ENCODE data around the gene CTAG1B. TPM values are rescaled to one million over a fixed set of nuclear protein-coding genes. Genes with fewer than 3 reads are reported as not detected.
A peak's percentile ranks its signal among the peaks of the same experiment; 100 is the strongest.

The CTAG1B gene
- total RNA-seq, 1 donor, result not detected

- DNase-seq (ENCODE audit: low read depth), result no peak
- no peak for TF ChIP-seq CTCF (IDR thresholded peaks at IDR 0.05; ENCODE audit: insufficient read depth, low read depth, low read length)
- no peak overlapping the region for H3K4me3 ChIP-seq (ENCODE audit: low read depth, low read length)
Measured at GRCh38 chrX:154599531-154599930, 19.6 kb downstream of the CTAG1B start.

GRCh38 chrX:154598656-154599055, 20.4 kb downstream of the CTAG1B start:
- DNase-seq (ENCODE audit: low read depth), result no peak
- no peak for TF ChIP-seq CTCF (IDR thresholded peaks at IDR 0.05; ENCODE audit: insufficient read depth, low read depth, low read length)

GRCh38 chrX:154597221-154597620, 21.9 kb downstream of the CTAG1B start:
- DNase-seq (ENCODE audit: low read depth), result no peak
- TF ChIP-seq CTCF (IDR thresholded peaks at IDR 0.05; ENCODE audit: insufficient read depth, low read depth, low read length), result no peak
- no peak overlapping the region for H3K4me3 ChIP-seq (ENCODE audit: low read depth, low read length)

More at GRCh38 chrX:154598656-154599055, 20.4 kb downstream of the CTAG1B start:
- no peak overlapping the region for H3K4me3 ChIP-seq (ENCODE audit: low read depth, low read length)

DNA sequence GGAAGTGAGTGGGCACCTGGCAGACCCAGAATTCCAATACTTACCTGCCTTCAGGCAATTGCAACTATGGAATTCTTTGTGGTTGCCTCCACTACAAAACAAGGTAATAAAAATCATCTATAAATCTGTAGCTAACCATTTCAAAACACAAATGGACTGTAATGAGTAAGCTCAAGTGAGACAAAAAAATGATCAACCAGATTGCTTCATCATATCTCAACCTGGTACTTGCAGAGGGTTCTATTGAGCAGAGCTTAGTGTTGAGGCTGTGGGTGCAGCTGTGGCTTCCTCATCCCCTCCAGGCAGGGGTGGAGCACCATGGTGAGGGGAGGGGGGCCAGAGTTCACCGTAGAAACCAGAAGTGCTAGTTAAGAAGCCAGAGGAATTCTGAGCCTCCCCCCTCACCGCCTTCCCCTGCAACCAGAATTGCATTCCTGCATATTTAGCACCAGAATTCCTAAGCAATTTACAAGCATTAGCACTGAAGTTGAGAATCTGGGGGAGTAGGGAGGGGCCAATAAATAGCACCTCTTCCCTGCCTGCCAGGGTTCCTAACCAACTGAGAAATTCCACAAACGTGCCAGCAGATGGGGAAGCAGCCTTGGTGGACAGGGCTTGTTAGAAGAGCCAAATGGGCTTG, 22.7 kb downstream of the CTAG1B start:
- H3K4me3 ChIP-seq (ENCODE audit: low read depth, low read length), result no peak overlapping the region
- peak; percentile 81 for DNase-seq (ENCODE audit: low read depth)
- TF ChIP-seq CTCF (IDR thresholded peaks at IDR 0.05; ENCODE audit: insufficient read depth, low read depth, low read length), result no peak

DNA sequence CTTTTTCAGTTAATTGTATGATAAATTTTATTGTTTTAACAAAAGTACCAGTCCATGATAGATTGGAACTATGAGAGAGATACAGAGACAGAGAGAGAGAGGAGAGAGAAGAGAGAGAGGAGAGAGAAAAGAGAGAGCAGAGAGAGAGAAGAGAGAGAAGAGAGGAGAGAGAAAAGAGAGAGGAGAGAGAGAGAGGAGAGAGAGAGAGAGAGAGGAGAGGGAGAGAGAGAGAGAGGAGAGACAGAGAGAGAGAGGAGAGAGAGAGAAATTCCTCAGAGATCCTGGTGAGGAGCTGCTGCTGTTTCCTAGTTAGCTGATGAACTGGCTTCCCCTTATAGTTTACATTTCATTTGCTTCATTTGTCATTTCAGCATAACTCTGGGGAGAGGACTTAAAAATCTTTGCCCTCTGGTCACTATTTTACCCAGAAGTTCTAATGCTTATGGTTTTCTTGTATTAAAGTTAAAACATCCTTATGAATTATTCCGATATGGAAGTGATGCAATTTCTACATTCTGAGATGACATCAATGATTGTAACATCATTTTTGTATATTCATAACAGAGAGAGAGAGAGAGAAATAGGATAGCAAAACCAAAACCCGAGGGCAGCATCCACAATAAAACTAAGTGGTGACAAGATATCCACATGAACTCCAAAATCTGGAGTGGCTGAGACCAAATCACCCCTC, 23.4 kb downstream of the CTAG1B start:
- no peak overlapping the region for H3K4me3 ChIP-seq (ENCODE audit: low read depth, low read length)
- DNase-seq (ENCODE audit: low read depth), result peak; percentile 20
- TF ChIP-seq CTCF (IDR thresholded peaks at IDR 0.05; ENCODE audit: insufficient read depth, low read depth, low read length), result no peak

DNA sequence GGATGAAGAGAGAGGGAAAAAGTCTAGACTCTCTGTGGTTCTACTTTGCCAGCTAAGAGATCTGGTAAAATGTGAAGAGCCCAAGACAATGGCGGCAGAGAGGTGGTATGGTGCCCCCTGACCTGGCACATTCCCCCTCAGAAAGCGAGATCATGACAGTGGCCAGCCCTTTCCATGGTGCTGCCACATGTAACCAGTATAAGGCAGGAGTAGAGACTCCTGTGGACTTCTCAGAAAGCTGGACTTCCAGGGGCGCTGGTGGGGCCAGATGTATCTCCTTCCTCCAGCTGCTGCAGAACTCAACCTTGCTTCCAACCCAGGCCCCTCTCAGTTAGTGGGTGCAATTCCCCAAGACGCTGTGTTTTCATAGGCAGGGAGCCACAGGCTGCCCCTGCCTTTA, 24.6 kb downstream of the CTAG1B start:
- DNase-seq (ENCODE audit: low read depth), result no peak
- H3K4me3 ChIP-seq (ENCODE audit: low read depth, low read length), result no peak overlapping the region
- TF ChIP-seq CTCF (IDR thresholded peaks at IDR 0.05; ENCODE audit: insufficient read depth, low read depth, low read length), result no peak

Measured in fibroblast of villous mesenchyme (primary cell).